GM19240 (cell line): ENCODE data around the gene CUX1.

Source experiments
- DNase-seq: peaks from one replicate; pipeline ENCODE4 v3.0.0; 2011; ENCODE audit warnings: low spot score; ENCODE audit not compliant: insufficient read length

The CUX1 gene

GRCh38 chr7:101896316-101896715 is 78.9 kb downstream of the CUX1 start:
- DNase-seq = no peak

DNA sequence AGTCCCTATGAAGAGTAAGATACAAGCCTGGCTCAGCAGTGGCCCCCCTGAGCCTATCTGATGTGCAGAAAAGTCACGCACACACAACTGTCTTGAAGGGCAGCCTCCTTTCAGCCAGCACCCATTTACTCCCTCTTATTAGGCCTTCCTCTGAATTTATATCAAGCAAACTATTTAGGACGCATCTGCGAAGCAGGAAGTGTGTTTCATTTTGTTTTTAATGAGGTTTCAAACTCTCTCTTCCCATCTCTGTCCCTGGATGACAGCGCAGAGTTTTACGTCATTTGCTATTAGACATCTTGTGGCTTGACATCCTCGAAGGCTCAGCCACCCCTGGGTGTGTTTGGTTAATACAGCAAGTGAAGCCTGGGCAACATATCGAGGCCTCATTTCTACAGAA is 79.5 kb downstream of the CUX1 start:
- no peak for DNase-seq

DNA sequence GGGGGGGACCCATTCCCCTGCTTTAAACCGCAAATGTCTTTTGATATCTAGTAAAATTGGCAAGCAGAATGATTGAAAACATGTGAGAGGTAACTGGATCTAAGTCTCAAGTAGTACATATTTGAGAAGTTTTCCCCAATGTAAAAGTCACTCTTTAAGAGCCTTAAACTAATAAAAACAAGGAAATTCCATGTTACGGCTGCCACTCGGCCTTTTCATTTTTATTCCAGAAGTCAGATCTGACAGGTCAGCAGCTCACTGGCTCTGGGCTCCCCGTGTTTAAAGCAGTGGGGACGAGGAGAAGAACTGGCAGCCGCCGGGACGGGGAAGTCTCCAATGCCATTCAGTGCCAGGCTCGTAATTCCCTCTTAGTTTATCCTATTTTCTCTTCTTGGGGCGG is 80.7 kb downstream of the CUX1 start:
- DNase-seq = no peak

DNA sequence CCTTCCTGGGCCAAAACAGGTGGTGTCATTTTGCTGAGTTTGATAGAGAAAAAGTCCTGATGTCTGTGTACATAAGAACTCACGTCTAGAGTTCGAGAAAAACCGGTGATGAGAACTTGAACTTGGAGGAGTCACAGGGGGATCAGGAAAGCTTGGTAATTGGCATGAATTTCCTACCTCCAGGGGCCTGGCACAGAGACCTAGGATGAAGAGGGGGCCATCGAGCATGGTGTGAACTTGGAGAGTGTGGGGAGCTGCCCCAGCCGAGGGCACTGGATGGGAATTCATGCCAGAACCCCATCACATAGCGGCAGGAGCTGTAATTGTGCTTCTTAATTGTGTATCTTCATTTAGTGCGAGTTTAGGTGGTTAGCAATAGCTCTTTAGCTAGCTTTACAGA is 82.2 kb downstream of the CUX1 start:
- DNase-seq = no peak

- no peak for DNase-seq
These were observed 82.7 kb downstream of the CUX1 start for GRCh38 chr7:101900103-101900502.

GRCh38 chr7:101901661-101902491 is 84.5 kb downstream of the CUX1 start:
- DNase-seq = no peak

DNA sequence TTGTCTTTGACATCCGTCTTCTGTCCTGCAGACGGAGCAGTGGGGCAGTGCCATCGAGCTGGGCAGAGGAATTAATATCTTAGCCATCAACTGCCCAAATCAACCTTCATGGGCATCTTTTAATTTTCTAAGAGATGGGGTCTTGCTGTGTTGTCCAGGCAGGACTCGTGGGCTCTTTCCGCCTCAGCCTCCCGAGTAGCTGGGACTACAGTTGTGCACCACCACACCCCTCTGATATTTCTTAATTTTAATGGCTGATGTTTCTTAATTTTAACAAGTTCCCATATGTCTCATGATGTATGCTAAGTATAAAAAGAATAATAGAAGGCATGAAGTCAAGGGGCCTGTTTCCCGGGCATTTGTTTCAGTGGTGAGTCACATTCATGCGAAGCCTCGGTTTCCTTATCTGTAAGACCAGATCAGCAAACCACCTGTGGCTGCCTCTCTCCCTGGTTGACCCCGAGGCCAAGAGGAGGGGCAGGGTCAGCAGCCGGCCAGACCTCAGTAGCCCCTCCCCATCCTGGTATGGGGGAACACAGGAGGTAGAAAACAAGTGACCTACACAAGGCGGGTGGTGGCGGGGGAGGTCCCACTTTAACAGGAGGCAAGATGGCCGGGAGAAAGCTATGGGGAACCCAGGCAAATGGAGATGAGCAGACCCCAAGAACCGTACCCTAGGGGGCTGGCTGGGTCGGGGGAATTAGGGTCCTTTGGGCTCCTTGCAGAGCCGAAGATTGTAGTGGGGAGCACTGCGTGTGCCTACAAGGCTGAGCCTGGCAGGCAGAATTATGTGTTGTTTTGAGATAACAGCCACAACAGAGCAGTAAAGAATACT is 85.5 kb downstream of the CUX1 start:
- DNase-seq = no peak

- DNase-seq = no peak
These were observed 86.1 kb downstream of the CUX1 start for GRCh38 chr7:101903515-101903868.

DNA sequence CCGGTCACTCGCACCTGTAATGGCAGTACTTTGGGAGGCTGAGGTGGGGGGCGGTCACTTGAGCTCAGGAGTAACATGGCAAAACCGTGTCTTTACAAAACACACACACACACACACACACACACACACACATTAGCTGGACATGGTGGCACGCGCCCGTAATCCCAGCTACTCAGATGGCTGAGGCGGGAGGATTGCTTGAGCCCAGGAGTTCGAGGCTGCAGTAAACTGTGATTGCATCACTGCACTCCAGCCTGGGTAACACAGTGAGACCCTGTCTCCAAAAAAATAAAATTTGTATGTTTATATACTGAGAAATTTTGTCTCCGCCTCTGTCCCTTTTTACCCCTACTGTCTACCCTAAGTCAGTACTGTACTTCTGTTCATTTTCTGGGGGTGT is 86.6 kb downstream of the CUX1 start:
- no peak for DNase-seq

- DNase-seq = no peak
These were observed 87.9 kb downstream of the CUX1 start for GRCh38 chr7:101905203-101905865.

DNA sequence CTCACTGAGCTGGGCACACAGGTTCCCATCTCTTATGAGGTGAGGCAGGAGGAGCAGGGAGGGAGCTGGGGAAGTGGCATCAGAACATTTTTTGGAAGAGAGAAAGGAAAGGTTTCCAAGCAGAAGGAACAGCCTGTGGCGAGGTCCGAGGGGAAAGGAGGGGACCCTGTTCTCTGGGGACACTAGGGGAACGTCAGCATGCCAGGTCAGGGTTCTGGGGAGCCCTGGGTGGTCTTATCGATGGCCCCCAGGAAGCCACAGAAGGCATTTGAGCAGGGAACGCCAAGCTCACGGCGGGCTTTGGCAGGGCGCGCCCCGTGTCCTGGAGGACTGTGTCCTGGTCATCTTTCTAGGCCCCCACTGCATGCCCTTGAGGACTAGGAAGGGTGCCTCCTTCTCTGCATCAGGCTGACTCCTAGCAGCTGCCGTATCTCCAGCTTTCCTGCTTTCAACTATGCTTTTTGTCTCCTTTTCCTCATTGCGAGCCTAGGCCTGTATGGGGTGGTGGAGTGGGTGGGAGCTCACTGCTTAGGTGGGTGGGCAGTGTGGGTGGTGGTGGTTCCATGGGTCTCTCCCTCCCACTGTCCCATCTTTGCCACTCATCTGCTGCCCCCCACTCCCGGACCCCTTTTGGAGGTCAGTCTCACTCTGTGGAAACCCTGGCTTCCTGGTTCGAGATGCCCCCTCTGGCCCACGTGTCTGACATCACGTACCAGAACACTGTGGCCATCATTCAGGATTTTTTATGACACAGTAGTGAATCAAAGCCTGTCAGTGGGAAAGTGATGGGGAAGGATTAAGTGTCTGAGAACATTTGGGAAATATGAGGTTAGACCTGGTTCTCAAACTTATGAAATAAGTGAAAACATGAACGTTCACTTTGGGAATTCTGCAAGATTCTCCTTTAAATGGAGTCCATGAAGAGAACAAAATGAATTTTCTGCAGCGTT is 89.1 kb downstream of the CUX1 start:
- no peak for DNase-seq

DNA sequence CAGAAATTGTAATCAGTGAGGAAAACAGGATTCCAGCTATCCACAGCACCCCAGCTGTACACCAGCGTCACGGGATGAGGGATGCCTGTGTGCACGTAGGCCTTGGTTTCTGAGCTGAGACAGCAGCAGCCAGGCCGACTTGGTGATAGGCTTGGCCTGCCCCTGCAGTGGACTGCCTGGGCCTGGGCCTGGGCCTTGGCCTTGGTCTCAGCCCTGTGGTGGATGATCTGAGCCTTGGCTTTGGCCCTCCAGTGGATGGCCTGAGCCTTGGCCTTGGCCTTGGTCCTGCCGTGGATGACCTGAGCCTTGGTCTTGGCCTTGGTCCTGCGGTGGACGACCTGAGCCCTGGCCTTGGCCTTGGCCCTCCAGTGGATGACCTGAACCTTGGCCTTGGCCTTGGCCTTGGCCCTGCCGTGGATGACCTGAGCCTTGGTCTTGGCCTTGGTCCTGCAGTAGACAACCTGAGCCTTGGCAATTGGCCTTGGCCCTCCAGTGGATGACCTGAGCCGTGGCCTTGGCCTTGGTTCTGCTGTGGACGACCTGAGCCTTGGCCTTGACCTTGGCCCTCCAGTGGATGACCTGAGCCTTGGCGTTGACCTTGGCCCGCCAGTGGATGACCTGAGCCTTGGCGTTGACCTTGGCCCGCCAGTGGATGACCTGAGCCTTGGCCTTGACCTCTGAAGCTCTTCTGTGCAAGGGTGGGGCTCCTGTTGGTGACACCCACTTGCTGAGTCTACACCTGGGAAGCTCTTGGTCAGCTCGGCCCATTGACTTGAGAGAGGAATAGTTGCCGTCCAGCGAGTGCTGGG is 93.8 kb downstream of the CUX1 start:
- no peak for DNase-seq

DNA sequence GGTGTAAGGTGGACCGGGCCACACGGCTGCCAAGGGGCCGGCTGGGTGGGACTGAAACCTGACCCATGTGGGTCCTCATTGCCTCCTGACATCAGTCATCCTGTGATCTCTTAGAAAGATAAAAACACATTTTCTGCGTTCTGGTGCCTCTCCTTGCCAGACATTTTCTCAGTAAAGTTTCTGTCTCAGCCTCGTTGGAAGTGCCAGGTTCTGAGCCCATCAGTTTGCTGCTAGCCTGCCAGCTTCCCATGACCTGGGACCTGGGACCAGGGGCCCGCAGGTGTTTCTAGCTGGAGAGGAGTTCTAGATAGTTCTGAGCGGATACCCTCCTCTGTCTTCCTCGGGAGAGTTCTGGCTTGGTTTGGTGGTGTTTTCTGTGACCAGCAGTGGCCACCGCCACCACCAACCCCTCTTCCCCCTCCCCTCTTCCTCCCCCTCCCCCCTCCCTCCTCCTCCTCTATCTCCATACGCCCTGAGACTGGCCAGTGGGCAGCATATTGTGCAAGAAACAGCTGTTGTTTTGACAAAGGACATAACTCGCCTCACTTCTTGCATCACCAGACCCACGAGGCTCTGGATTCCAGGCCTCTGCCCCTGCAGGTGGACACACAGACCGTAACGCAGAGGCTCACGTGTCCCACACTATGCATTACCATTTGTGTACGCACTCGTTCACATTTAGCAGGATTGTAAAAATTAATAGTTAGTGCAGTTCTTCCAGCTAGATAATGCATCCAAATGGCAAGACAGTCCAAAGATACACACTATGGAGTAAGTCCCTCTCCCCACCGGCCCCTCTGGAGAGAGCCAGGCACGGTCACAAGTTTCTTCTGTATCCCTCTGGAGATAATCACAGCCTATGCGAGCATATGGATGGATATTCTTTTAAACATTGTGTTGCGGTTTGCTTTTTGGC is 94.6 kb downstream of the CUX1 start:
- no peak for DNase-seq

GRCh38 chr7:101912716-101913110 is 95.3 kb downstream of the CUX1 start:
- no peak for DNase-seq

- DNase-seq = no peak
These were observed 95.9 kb downstream of the CUX1 start for GRCh38 chr7:101913247-101913721.

GRCh38 chr7:101913851-101914250 is 96.4 kb downstream of the CUX1 start:
- DNase-seq = no peak

DNA sequence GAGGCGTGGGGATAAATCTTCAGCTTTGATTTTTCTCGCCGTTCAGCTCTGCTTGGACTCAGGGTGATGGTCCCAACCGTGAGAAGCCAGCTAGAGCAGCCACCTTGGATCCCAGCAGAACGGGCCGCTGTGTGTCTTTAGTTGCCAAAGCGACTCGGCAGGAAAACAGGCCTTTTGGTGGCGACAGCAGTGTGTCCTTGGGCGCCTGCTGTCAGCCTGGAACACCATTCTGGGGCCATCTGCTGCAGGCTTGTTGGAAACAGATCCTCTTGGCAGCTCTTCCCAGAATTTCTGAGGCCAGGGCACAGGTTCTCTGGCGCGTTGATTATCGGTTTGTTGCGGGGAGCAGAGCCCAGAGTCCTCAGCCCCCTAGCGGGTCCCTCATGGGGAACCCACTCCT is 97.6 kb downstream of the CUX1 start:
- DNase-seq = no peak

GRCh38 chr7:101916041-101916800 is 98.8 kb downstream of the CUX1 start:
- DNase-seq = no peak
